A549 treated with DMSO at 1 μM for 4 hours (cell line): ENCODE data around the gene REN. TPM values are rescaled to one million over a fixed set of nuclear protein-coding genes. Genes with fewer than 3 reads are reported as not detected.

Source experiments
- total RNA-seq: library from RNA; stranded (reverse); fragments of 200-300 nt; extraction: Qiagen RNA extraction; gene quantifications from 5 replicates; pipeline ENCODE4 v1.2.3, GENCODE V29; 2022; ENCODE audit warnings: low read depth

REN gene
- not detected in 5 replicates for total RNA-seq

GRCh38 chr1:204166219-204166618 lies at the start of gene REN:
REN (minus strand) TSS chr1:204166337; CDS start chr1:204166293, 44 bp downstream.

GRCh38 chr1:204213668-204214662 lies 47.8 kb upstream of the REN start, which contains the start of gene GOLT1A:
GOLT1A (minus strand) TSS chr1:204213988; CDS start chr1:204213906, 82 bp downstream.

GRCh38 chr1:204196068-204196795 lies 30.1 kb upstream of the REN start, which contains the start of gene KISS1:
KISS1 (minus strand) TSS chr1:204196491; CDS start chr1:204192876, 3,615 bp downstream.

GRCh38 chr1:204151552-204152309 lies 14.4 kb downstream of the REN start, which contains the start of gene ETNK2:
ETNK2 (minus strand) TSS chr1:204152044; CDS start chr1:204151852, 192 bp downstream.

Other genes starting within 250 kb of the REN start
- gene SOX13, start 93.2 kb downstream of the REN start, total RNA-seq: 17.2 to 21.3 TPM (median 19.4 TPM) in 5 replicates
- gene ETNK2, start 14.3 kb downstream of the REN start, total RNA-seq: 3.2 to 3.9 TPM (median 3.5 TPM) in 5 replicates
- 0.17 to 1.3 TPM (median 0.38 TPM) in 5 replicates for gene KISS1, start 30.2 kb upstream of the REN start, total RNA-seq
- gene GOLT1A, start 47.7 kb upstream of the REN start, total RNA-seq: 3.8 to 6.4 TPM (median 5.5 TPM) in 5 replicates
- 21.1 to 30.6 TPM (median 26.1 TPM) in 5 replicates for gene PLEKHA6, start 193.6 kb upstream of the REN start, total RNA-seq
- gene PPP1R15B, start 245.5 kb upstream of the REN start, total RNA-seq: 27.7 to 32.8 TPM (median 31.3 TPM) in 5 replicates